Measurements from ENCODE around the gene PEX5L. TPM values are rescaled to one million over a fixed set of nuclear protein-coding genes. Genes with fewer than 3 reads are reported as not detected.

Gene PEX5L
- polyA plus RNA-seq, 1 experiment, result 0.14 TPM

DNA sequence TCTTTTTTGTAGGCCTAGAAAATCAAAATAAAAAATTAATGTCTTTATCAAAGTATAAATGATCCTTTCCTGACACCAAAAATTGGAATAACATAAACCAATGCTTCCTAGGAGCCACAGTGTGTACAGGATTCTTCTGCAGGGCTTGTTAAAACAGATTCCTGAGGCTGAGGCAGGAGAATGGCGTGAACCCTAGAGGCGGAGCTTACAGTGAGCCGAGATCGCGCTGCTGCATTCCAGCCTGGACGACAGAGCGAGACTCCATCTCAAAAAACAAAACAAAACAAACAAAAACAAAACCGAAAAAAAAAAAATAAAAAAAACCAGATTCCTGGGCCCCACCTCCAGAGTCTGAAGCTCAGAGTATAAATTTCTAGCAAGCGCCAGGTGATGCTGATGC lies 78.0 kb downstream of the PEX5L start:
- H3K9me3 ChIP-seq (ENCODE audit: control insufficient read depth, insufficient read depth, low read length), result no peaks in the 10 kb centered on the region
- H3K4me3 ChIP-seq (ENCODE audit: low read depth, low read length), result no peak overlapping the region
- ChIA-PET CTCF (no interaction called here), POLR2A (no interaction called here)
- H3K27me3 ChIP-seq (ENCODE audit: control insufficient read depth, insufficient read depth, low read length), result no peaks in the 10 kb centered on the region
- no peak overlapping the region for H3K27ac ChIP-seq (ENCODE audit: low read depth, low read length)
- no peak for DNase-seq (ENCODE audit: low read depth, low spot score)
- TF ChIP-seq CTCF (IDR thresholded peaks at IDR 0.05; ENCODE audit: low read depth, low read length), result no peak

DNA sequence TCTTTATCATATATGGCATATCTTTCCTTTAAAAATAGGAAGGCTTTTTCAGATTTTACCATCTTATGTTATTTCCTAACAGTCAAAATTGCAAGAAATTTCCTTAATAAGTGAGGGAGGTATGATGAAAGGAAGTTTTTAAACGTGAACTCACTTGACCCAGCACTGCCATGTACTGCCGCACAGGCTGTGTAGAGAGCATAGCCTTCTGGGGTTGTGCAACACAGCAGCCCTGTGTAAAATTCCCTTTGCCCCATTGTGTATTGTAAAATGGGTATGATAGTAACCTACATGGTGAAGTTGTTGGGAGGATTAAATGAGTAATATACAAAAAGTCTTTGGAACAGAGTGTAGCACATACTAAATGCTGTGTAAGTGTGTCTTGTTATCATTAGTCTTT lies 78.6 kb downstream of the PEX5L start:
- no peak for DNase-seq (ENCODE audit: low read depth, low spot score)
- CTCF ChIA-PET, result no interaction called here
- POLR2A ChIA-PET, result no interaction called here
- Histone ChIP-seq H3K9me3 (ENCODE audit: control insufficient read depth, insufficient read depth, low read length) (no peaks in the 10 kb centered on the region), H3K27me3 (ENCODE audit: control insufficient read depth, insufficient read depth, low read length) (no peaks in the 10 kb centered on the region), H3K27ac (ENCODE audit: low read depth, low read length) (no peak overlapping the region), H3K4me3 (ENCODE audit: low read depth, low read length) (no peak overlapping the region)
- no peak for TF ChIP-seq CTCF (IDR thresholded peaks at IDR 0.05; ENCODE audit: low read depth, low read length)

DNA sequence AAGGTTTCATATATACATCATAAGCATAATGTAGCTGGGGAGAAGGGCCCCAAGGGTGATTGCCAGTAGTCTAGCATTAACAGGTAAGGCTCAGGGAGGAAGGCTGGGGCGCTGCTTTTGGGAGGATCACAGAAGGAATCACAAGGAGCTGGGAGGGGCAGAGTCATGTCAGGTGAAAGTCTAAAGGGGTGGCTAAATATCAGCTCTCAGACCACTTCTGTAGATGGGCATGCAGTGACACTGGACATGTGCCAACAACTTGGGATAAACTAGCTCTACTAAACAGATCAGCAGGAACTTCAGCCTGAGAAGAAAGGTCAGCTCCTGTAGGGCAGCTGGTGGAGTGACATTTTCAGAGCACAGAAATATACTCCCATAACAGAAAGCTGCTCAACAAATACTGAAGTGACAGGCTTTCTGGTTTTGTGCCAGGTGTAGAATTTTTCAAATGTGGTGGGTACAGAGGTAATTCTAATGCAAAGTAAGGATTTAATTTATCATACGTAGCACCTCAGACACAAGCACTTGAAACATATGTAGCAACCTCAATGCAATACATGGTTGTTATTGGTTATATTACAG lies 79.4 kb downstream of the PEX5L start:
- Histone ChIP-seq H3K27ac (ENCODE audit: low read depth, low read length) (no peak overlapping the region), H3K4me3 (ENCODE audit: low read depth, low read length) (no peak overlapping the region), H3K9me3 (ENCODE audit: control insufficient read depth, insufficient read depth, low read length) (no peaks in the 10 kb centered on the region), H3K27me3 (ENCODE audit: control insufficient read depth, insufficient read depth, low read length) (no peaks in the 10 kb centered on the region)
- TF ChIP-seq CTCF (IDR thresholded peaks at IDR 0.05; ENCODE audit: low read depth, low read length), result no peak
- no peak for DNase-seq (ENCODE audit: low read depth, low spot score)
- ChIA-PET POLR2A (no interaction called here), CTCF (interaction anchor here (0.5 to 1.0 kb wide), 2 partner anchors 28 to 174 kb away, joined by 3 to 4 read pairs; no protein-coding TSS in a partner anchor)

- ChIA-PET POLR2A (no interaction called here), CTCF (no interaction called here)
- H3K27me3 ChIP-seq (ENCODE audit: control insufficient read depth, insufficient read depth, low read length), result no peaks in the 10 kb centered on the region
- no peaks in the 10 kb centered on the region for H3K9me3 ChIP-seq (ENCODE audit: control insufficient read depth, insufficient read depth, low read length)
- H3K4me3 ChIP-seq (ENCODE audit: low read depth, low read length), result no peak overlapping the region
- DNase-seq (ENCODE audit: low read depth, low spot score), result no peak
- H3K27ac ChIP-seq (ENCODE audit: low read depth, low read length), result no peak overlapping the region
- no peak for TF ChIP-seq CTCF (IDR thresholded peaks at IDR 0.05; ENCODE audit: low read depth, low read length)
Measured at GRCh38 chr3:179956416-179956830, 80.3 kb downstream of the PEX5L start.

GRCh38 chr3:179955809-179956208 lies 80.9 kb downstream of the PEX5L start:
- no peaks in the 10 kb centered on the region for H3K9me3 ChIP-seq (ENCODE audit: control insufficient read depth, insufficient read depth, low read length)
- H3K4me3 ChIP-seq (ENCODE audit: low read depth, low read length), result no peak overlapping the region
- DNase-seq (ENCODE audit: low read depth, low spot score), result no peak
- no peak for TF ChIP-seq CTCF (IDR thresholded peaks at IDR 0.05; ENCODE audit: low read depth, low read length)
- H3K27ac ChIP-seq (ENCODE audit: low read depth, low read length), result no peak overlapping the region
- no peaks in the 10 kb centered on the region for H3K27me3 ChIP-seq (ENCODE audit: control insufficient read depth, insufficient read depth, low read length)
- POLR2A ChIA-PET, result no interaction called here
- CTCF ChIA-PET, result no interaction called here
